AG04450 (cell line): Measurements from ENCODE around the gene TP53I3. TPM values are rescaled to one million over a fixed set of nuclear protein-coding genes. Genes with fewer than 3 reads are reported as not detected.
"Not testable (repeated sequence)": the region's sequence is repeated elsewhere in the genome, so short reads cannot be mapped to it uniquely, and the experiment has no call there.

Experiments
- CTCF ChIA-PET: fragments of 300-600, 350-600 bp; formaldehyde crosslinking; extraction: SDS; loops from one replicate; lab custom pipeline; 2022; ENCODE audit warnings: antibody characterized with exemption, inconsistent platforms; lab: Charles Lee
- POLR2A ChIA-PET: fragments of 350-600 bp; formaldehyde crosslinking; extraction: SDS; loops from one replicate; lab custom pipeline; 2021; ENCODE audit warnings: antibody characterized with exemption, inconsistent platforms; lab: Yijun Ruan, JAX
- DNase-seq: peaks from one replicate; pipeline ENCODE4 v3.0.0-alpha.2; 2011; ENCODE audit warnings: low read depth, low spot score
- H3K27ac ChIP-seq: one replicate; pipeline ENCODE4 v1.5.1; 2012; ENCODE audit warnings: low read depth, low read length, control low read depth
- H3K27me3 ChIP-seq: one replicate; pipeline ENCODE4 v1.6.0; 2012; ENCODE audit warnings: low read length; ENCODE audit not compliant: control insufficient read depth, insufficient read depth
- H3K4me3 ChIP-seq: 2 replicates; pipeline ENCODE4 v1.5.1; 2011; ENCODE audit warnings: mild to moderate bottlenecking, low read depth, low read length, control low read depth
- H3K9me3 ChIP-seq: 2 replicates; pipeline ENCODE4 v1.5.1; 2012; ENCODE audit warnings: low read length; ENCODE audit not compliant: control insufficient read depth, insufficient read depth
- CTCF ChIP-seq: IDR thresholded peaks from 2 replicates; pipeline ENCODE4 v1.5.1; 2011; ENCODE audit warnings: low read depth, low read length, control low read depth, inconsistent platforms
- polyA plus RNA-seq: library from polyadenylated mRNA; depleted of rRNA; stranded (reverse); fragments of >200 nt; gene quantifications from 2 replicates; pipeline ENCODE4 v1.2.3, GENCODE V29; 2011; rRNA removed
- small RNA-seq: library from RNA; depleted of rRNA; stranded (forward); fragments of <200 nt; gene quantifications from one replicate; pipeline ENCODE3, GENCODE V24; 2012; ENCODE audit warnings: low read depth; ENCODE audit not compliant: insufficient read length

TP53I3 gene
- polyA plus RNA-seq, 1 experiment, result 44.6 TPM

DNA sequence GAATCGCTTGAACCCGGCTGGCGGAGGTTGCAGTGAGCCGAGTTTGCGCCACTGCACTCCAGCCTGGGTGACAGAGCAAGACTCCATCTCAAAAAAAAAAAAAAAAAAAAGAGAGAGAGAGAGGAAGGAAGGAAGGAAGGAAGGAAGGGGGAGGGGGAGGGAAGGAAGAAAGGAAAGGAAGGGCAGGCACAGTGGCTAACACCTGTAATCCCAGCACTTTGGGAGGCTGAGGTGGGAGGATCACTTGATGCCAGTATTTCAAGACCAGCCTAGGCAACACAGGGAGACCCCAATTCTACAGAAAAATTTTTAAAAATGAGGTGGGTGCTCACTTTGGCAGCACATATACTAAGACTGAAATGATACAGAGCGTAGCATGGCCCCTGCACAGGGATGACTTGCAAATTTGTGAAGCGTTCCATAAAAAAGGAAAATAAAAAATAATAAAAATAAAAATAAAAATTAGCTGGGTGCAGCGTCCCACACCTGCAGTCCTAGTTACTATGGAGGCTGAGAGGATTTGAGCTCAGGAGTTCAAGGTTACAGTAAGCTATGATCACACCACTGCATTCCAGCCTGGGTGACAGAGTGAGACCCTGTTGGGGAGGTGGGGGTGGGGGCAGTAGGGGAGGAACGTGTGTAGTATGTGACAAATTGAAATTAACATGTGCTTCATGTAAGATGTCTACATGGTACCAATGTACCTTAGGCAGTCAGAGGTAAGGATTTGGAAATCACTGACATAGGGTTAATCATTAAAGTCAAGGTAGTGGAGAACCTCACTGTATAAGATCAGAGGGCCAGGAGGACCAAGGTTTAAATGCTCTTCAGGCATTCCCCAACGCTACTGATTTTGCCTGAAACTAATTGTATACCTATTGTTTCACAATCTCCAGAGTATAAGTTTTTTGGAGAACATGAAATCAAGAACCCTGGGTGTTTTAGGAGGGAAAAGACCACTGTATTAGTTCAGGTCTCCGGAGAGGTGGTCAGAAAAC is 38.8 kb downstream of the TP53I3 start:
- Histone ChIP-seq H3K4me3 (peak overlapping the region; percentile 91), H3K9me3 (no peaks in the 10 kb centered on the region; the same call in 1 of the 2 replicates), H3K27ac (no peak overlapping the region), H3K27me3 (no peaks in the 10 kb centered on the region)
- CTCF ChIA-PET, result interaction anchor here (0.5 to 2.1 kb wide), 4 partner anchors 36 to 221 kb away, joined by 3 to 6 read pairs (median 4); partner anchors contain the start of genes ATAD2B and MFSD2B
- no peak for DNase-seq
- POLR2A ChIA-PET, result interaction anchor here (0.7 kb wide), 1 partner anchor 262 kb away, joined by 6 read pairs; no protein-coding TSS in a partner anchor
- no peak for TF ChIP-seq CTCF

DNA sequence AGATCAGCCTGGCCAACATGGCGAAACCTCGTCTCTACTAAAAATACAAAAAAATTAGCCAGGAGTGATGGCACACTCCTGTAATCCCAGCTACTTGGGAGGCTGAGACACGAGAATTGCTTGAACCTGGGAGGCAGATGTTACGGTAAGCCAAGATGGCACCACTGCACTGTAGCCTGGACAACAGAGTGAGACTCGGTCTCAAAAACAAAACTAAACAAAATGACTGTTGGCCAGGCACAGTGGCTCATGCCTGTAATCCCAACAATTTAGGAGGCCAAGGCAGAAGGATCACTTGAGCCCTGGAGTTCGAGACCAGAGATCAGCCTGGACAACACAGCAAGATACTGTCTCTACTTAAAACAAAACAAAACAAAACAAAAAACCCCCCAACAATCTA is 41.5 kb downstream of the TP53I3 start:
- DNase-seq, H3K9me3 ChIP-seq, H3K27me3 ChIP-seq, CTCF ChIA-PET, H3K4me3 ChIP-seq, H3K27ac ChIP-seq, POLR2A ChIA-PET: not testable (repeated sequence)

DNA sequence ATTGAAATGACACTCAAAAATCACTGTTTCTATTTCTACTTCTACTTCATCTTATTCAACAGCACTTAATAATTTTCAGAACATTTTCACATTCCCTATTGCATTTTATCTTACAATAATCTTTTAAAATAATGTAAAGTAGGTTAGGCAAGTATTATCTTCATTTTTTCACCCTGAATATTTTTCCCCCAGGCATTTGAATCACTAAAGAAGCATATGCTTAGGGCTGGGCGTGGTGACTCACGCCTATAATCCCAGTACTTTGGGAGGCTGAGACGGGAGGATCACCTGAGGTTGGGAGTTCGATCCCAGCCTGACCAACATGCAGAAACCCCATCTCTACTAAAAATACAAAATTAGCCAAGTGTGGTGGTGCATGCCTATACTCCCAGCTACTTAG is 44.1 kb downstream of the TP53I3 start:
- no peak for DNase-seq
- Histone ChIP-seq H3K4me3 (no peak overlapping the region), H3K27ac (no peak overlapping the region), H3K27me3 (no peaks in the 10 kb centered on the region), H3K9me3 (no peaks in the 10 kb centered on the region)
- CTCF ChIA-PET, result interaction anchor here (1.2 kb wide), 1 partner anchor 44 kb away, joined by 6 read pairs; the partner anchor contains the start of gene TP53I3
- POLR2A ChIA-PET, result no interaction called here
- TF ChIP-seq CTCF, result no peak

GRCh38 chr2:24038786-24039499 is 45.7 kb downstream of the TP53I3 start:
- no peak overlapping the region for H3K27ac ChIP-seq
- ChIA-PET CTCF (no interaction called here), POLR2A (no interaction called here)
- no peaks in the 10 kb centered on the region for H3K27me3 ChIP-seq
- no peaks in the 10 kb centered on the region for H3K9me3 ChIP-seq
- no peak overlapping the region for H3K4me3 ChIP-seq
- no peak for DNase-seq
- no peak for TF ChIP-seq CTCF

Small RNAs within 50 kb of the gene (small RNA-seq; reads per million reads assigned to genes)
- gene RNU6-370P, result not detected

Other genes starting within 250 kb of the TP53I3 start
- 4.5 and 6.0 TPM in 2 replicates for gene ATAD2B, start 157.7 kb downstream of the TP53I3 start, polyA plus RNA-seq
- 9.0 and 13.1 TPM in 2 replicates for gene UBXN2A, start 144.4 kb downstream of the TP53I3 start, polyA plus RNA-seq
- 0.05 TPM in 1 of 2 replicates, not detected in the other for gene MFSD2B, start 74.7 kb downstream of the TP53I3 start, polyA plus RNA-seq
- 13.6 and 16.1 TPM in 2 replicates for gene WDCP, start 37.4 kb downstream of the TP53I3 start, polyA plus RNA-seq
- gene FKBP1B, start 35.1 kb downstream of the TP53I3 start, polyA plus RNA-seq, result 19.4 and 19.7 TPM in 2 replicates
- 209 and 272 TPM in 2 replicates for gene SF3B6, start 8.5 kb downstream of the TP53I3 start, polyA plus RNA-seq
- 0.31 and 0.52 TPM in 2 replicates for gene PFN4, start 38.5 kb upstream of the TP53I3 start, polyA plus RNA-seq
- 4.1 and 7.6 TPM in 2 replicates for gene FAM228B, start 38.6 kb upstream of the TP53I3 start, polyA plus RNA-seq
- 0.05 and 0.07 TPM in 2 replicates for gene FAM228A, start 90.2 kb upstream of the TP53I3 start, polyA plus RNA-seq